ENCODE results near the gene GRPEL1.

DNA sequence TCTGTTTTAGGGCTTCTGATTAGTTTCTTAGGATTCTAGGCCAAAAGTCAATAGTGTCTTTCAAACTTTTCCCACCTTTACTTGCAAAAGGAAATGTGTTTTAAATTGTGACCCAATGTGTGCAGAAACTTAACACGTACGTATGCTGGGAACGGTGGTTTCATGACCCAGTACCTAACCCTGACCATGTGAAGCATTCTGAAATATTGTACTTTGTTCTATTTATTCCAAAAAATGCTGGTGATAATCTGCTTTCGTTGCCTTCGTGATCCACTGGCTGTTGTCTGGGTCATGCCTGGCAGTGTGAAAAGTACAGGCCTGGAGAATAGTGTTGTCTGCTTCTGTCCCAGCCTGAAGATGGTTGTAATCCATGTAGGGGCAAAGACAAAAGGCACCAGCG is 51.4 kb downstream of the GRPEL1 start:
- TF ChIP-seq, protein P1, sequence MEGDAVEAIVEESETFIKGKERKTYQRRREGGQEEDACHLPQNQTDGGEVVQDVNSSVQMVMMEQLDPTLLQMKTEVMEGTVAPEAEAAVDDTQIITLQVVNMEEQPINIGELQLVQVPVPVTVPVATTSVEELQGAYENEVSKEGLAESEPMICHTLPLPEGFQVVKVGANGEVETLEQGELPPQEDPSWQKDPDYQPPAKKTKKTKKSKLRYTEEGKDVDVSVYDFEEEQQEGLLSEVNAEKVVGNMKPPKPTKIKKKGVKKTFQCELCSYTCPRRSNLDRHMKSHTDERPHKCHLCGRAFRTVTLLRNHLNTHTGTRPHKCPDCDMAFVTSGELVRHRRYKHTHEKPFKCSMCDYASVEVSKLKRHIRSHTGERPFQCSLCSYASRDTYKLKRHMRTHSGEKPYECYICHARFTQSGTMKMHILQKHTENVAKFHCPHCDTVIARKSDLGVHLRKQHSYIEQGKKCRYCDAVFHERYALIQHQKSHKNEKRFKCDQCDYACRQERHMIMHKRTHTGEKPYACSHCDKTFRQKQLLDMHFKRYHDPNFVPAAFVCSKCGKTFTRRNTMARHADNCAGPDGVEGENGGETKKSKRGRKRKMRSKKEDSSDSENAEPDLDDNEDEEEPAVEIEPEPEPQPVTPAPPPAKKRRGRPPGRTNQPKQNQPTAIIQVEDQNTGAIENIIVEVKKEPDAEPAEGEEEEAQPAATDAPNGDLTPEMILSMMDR (IDR thresholded peaks at IDR 0.05), result no peak
- TF ChIP-seq POLR2A (IDR thresholded peaks at IDR 0.05), result no peak

All from lower leg skin (tissue), 3 donors.